Measurements from ENCODE around the gene HS3ST6.
"Not testable (repeated sequence)": the region's sequence is repeated elsewhere in the genome, so short reads cannot be mapped to it uniquely, and the experiment has no call there.

The HS3ST6 gene

GRCh38 chr16:1918351-1919326 is at the start of gene HS3ST6:
HS3ST6 (minus strand) TSS chr16:1918415; CDS start chr16:1918323, 92 bp downstream.
- peaks cover 71 to 90% of the 10 kb centered on the region in 2 donors for H3K27me3 Mint-ChIP-seq
- no peak within 1 kb of the TSS for H3K27ac Mint-ChIP-seq
- ATAC-seq (replicated peaks) (no peak), DNase-seq (no peak)
- peaks cover 4 to 19% of the 10 kb centered on the region in 2 donors for H3K4me1 Mint-ChIP-seq
- H3K4me3 Mint-ChIP-seq = no peak within 1 kb of the TSS
- no peaks in the 10 kb centered on the region for H3K36me3 Mint-ChIP-seq
- peaks cover 0 to 2% of the 10 kb centered on the region in 2 donors for H3K9me3 Mint-ChIP-seq

DNA sequence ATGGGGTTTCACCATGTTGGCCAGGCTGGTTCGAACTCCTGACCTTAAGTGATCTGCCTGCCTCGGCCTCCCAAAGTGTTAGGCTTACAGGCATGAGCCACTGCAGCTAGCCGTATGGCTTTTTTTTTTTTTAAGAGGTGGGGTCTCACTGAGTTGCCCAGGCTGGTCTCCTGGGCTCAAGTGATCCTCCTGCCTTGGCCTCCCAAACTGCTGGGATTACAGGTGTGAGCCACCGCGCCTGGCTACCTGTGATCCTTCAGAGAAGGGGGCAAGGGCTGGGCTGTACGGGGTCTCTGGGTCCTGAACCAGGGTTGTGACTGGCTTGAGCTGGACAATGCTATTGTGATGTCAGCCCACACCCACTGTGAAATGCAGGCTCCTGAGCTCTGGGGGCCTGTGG is 48.2 kb upstream of the HS3ST6 start, which contains the start of gene RNF151:
RNF151 (plus strand) TSS at position 397 of the 400 bp plus-strand sequence. CDS start 26 bp downstream, outside the sequence.
- Mint-ChIP-seq H3K4me3 (peak within 1 kb of the TSS; percentile 96), H3K9me3 (no peaks in the 10 kb centered on the region), H3K27me3 (no peaks in the 10 kb centered on the region), H3K27ac (peak within 1 kb of the TSS; percentile 99), H3K4me1 (peaks cover 32 to 61% of the 10 kb centered on the region in 2 donors), H3K36me3 (peaks cover 38 to 53% of the 10 kb centered on the region in 2 donors)
- ATAC-seq (replicated peaks) (no peak), DNase-seq (no peak)

DNA sequence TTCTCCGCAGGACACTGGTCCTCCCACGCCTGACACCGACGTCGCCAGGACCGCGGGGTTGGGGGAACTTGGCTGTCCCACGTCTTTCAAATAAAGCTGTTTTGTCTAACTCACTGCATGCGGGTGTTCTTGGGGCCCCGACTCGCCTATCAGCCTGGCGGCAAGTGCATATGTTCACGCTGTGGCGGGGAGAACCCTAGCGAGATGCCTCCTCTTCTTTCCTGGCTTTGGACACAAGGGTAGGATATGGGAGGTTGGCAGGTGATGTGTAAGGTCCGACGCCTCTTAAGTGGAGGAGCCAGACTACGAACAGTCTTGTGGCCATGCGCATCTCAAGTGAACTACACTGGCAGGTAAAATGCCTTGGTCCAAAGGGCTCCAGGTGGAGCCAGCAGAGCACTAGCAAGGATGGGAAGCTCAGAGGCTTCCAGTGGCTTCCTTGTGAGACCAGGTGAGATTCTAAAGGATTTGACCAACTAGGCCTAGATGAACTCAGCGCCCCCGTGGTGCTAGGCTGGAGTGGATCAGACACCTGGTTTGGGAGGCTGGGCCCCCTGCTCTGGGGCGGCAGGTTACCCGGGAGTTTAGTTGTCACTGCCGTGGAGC is 47.3 kb upstream of the HS3ST6 start:
- ATAC-seq (replicated peaks) (no peak), DNase-seq (no peak)
- peak overlapping the region; percentile 99 for H3K27ac Mint-ChIP-seq
- no peaks in the 10 kb centered on the region for H3K27me3 Mint-ChIP-seq
- peak overlapping the region; percentile 96 for H3K4me3 Mint-ChIP-seq
- H3K36me3 Mint-ChIP-seq = peaks cover 34 to 56% of the 10 kb centered on the region in 2 donors
- H3K9me3 Mint-ChIP-seq = no peaks in the 10 kb centered on the region
- H3K4me1 Mint-ChIP-seq = peaks cover 34 to 62% of the 10 kb centered on the region in 2 donors

DNA sequence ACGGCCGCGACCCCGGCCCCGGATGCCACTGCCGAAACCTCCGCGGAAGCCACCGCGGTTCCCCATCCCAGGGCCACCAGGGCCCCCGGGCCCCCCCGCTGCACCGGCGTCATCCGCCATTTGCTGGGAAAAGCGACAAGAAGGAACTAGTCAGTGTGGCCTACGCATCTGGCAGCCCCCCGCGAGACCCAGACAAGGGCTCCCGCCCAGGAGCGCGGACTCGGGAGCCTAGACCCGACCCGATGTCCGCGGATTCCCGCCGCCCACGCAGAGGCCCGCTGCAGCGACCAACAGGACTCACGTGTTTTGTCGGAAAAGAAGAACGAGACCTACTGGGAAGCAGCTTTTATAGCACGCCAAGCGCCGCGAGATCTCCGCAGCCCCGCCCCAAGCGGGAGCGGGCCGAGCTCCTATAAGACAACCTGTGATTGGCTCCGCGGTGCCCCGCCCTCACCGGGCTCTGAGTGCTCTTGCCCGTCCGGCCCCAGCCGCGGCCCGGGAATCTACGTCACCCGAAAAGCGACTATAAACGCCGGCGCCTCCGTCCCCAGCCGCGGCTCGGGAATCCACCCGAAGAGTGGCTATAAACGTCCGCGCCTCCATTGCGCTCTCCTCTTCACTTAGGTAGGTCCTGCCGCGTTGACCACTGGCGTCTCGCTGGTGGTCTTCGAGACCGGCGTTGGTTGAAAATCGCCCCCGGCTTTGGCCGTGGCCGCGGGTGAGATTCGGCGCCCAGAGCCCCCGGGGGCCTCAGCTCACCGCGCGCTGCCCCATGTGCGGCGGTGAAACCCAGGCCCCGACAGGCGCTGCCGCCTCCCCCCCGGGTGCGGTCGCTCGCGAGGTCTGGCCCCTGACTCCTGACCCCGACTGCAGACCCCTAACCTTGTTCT is 46.5 kb upstream of the HS3ST6 start, which contains the start of gene RPS2:
RPS2 (minus strand) TSS at position 321 of the 890 bp plus-strand sequence; CDS start at position 120, 201 bp downstream.
- peaks cover 38 to 62% of the 10 kb centered on the region in 2 donors for H3K4me1 Mint-ChIP-seq

DNA sequence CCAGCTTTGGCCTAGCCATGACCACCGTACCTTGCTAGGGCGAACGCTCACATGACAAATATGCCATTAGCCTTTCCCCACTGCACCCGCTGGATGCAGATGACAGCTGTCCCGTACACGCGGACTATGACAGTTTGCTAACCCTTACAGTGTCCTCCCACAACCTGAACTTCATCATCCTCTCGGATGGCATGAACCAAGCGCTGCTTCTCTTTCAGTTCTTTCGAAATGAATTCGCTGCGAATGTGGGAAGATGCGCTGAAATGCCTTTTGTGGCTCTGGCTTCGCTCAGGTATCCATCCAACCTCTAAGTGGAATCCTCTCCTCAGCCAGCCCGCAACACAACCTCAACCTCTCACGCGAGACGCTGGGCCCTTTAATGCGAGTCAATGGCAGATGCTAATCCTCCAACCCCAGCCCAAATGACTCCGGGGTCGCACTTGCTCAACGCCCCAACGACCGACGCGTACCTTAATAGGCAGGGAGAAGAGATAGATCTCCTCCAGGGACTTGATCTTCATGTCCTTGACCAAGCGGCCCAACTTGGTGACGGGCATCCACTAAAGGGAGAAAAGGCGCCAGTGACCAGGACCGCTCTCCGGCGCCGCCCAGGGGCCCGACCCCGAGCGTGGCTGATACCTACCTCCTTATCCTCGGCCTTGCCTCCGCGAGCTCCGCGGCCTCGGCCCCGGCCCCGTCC is 45.7 kb upstream of the HS3ST6 start:
- DNase-seq (no peak), ATAC-seq (replicated peaks) (peak; percentile 1 to 18)
- peaks cover 40 to 62% of the 10 kb centered on the region in 2 donors for H3K36me3 Mint-ChIP-seq

More for the DNA sequence above, 46.5 kb upstream of the HS3ST6 start, which contains the start of gene RPS2:
- H3K36me3 Mint-ChIP-seq = peaks cover 40 to 62% of the 10 kb centered on the region in 2 donors
- peak within 1 kb of the TSS; percentile 99 for H3K27ac Mint-ChIP-seq
- H3K4me3 Mint-ChIP-seq = peak within 1 kb of the TSS; percentile 96
- ATAC-seq (replicated peaks) (peak; percentile 86 to 94), DNase-seq (peak; percentile 98)
- no peaks in the 10 kb centered on the region for H3K9me3 Mint-ChIP-seq
- no peaks in the 10 kb centered on the region for H3K27me3 Mint-ChIP-seq

DNA sequence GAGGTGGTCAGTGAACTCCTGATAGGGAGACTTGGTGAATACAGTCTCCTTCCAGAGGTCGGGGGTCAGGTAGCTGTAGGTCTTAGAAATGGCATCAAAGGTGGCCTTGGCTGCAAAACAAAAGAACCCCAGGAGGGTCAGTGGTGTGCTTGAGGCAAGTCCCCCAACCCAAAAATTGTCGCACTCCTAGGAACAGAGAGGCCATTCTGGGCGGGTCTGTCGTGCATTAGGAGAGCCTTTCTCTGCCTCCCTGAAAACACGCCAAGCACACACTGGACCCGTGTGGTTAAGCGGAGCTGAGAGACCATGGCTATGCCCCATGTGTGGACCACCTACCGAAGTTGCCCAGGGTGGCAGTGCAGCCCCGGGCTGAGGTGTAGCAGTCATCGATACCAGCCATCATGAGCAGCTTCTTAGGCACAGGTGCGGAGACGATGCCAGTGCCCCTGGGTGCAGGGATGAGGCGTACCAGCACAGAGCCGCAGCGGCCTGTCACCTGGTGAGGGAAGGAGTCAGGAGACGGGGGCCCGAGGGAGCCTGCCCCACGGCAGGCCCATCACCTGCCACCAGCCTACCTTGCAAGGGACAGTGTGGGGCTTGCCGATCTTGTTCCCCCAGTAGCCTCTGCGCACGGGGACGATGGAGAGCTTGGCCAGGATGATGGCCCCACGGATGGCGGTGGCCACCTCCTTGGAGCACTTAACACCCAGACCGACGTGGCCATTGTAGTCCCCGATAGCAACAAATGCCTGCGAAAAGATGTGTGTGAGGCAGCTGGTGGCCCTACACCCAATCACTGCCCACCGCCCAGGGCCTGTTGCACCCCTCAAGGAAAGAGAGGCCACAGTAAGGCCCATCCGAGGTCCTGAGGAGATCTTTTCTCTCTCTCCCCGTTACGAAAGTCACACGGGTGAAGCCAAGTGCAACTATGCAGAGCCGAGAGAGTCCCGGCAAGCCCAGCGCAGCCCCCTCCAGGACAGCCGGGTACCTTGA is 44.2 kb upstream of the HS3ST6 start:
- H3K27me3 Mint-ChIP-seq; ATAC-seq (replicated peaks); DNase-seq; H3K9me3 Mint-ChIP-seq: not testable (repeated sequence)
- H3K27ac Mint-ChIP-seq = peak overlapping the region; percentile 99
- peaks cover 39 to 68% of the 10 kb centered on the region in 2 donors for H3K4me1 Mint-ChIP-seq
- H3K36me3 Mint-ChIP-seq = peaks cover 40 to 61% of the 10 kb centered on the region in 2 donors
- peak overlapping the region; percentile 96 for H3K4me3 Mint-ChIP-seq

More for the DNA sequence above, 45.7 kb upstream of the HS3ST6 start:
- Mint-ChIP-seq H3K27me3 (no peaks in the 10 kb centered on the region), H3K4me1 (peaks cover 39 to 67% of the 10 kb centered on the region in 2 donors), H3K27ac (peak overlapping the region; percentile 99), H3K4me3 (peak overlapping the region; percentile 96), H3K9me3 (no peaks in the 10 kb centered on the region)

- H3K9me3 Mint-ChIP-seq = no peaks in the 10 kb centered on the region
- H3K36me3 Mint-ChIP-seq = peaks cover 38 to 57% of the 10 kb centered on the region in 2 donors
- peaks cover 39 to 64% of the 10 kb centered on the region in 2 donors for H3K4me1 Mint-ChIP-seq
- H3K4me3 Mint-ChIP-seq = peak overlapping the region; percentile 56 to 96
- no peaks in the 10 kb centered on the region for H3K27me3 Mint-ChIP-seq
- peak overlapping the region; percentile 99 for H3K27ac Mint-ChIP-seq
- ATAC-seq (replicated peaks) = no peak
- no peak for DNase-seq
Measured at GRCh38 chr16:1961651-1962067, 43.4 kb upstream of the HS3ST6 start.

GRCh38 chr16:1960665-1961630 is 42.7 kb upstream of the HS3ST6 start:
- H3K4me3 Mint-ChIP-seq = peak overlapping the region; percentile 97
- DNase-seq (no peak), ATAC-seq (replicated peaks) (peak in 1 of 2 donors; percentile 7)
- peaks cover 38 to 57% of the 10 kb centered on the region in 2 donors for H3K36me3 Mint-ChIP-seq
- peak overlapping the region; percentile 99 for H3K27ac Mint-ChIP-seq
- no peaks in the 10 kb centered on the region for H3K9me3 Mint-ChIP-seq
- H3K27me3 Mint-ChIP-seq = no peaks in the 10 kb centered on the region
- peaks cover 39 to 63% of the 10 kb centered on the region in 2 donors for H3K4me1 Mint-ChIP-seq

GRCh38 chr16:1959269-1960039 is 41.2 kb upstream of the HS3ST6 start, which contains the start of gene NDUFB10:
NDUFB10 (plus strand) TSS chr16:1959538; CDS start chr16:1959625, 87 bp downstream.
- Mint-ChIP-seq H3K27ac (peak within 1 kb of the TSS; percentile 99), H3K27me3 (no peaks in the 10 kb centered on the region), H3K9me3 (no peaks in the 10 kb centered on the region), H3K4me1 (peaks cover 36 to 53% of the 10 kb centered on the region in 2 donors), H3K4me3 (peak within 1 kb of the TSS; percentile 97), H3K36me3 (peaks cover 30 to 44% of the 10 kb centered on the region in 2 donors)
- ATAC-seq (replicated peaks) (peak; percentile 78 to 87), DNase-seq (peak; percentile 89)

GRCh38 chr16:1958715-1959268 is 40.6 kb upstream of the HS3ST6 start:
- Mint-ChIP-seq H3K27me3 (no peaks in the 10 kb centered on the region), H3K4me3 (peak overlapping the region; percentile 97), H3K9me3 (no peaks in the 10 kb centered on the region), H3K4me1 (peaks cover 34 to 47% of the 10 kb centered on the region in 2 donors), H3K36me3 (peaks cover 25 to 38% of the 10 kb centered on the region in 2 donors), H3K27ac (peak overlapping the region; percentile 99)
- DNase-seq (no peak), ATAC-seq (replicated peaks) (peak in 1 of 2 donors; percentile 1)
